Sciatic nerve (tissue), 2 donors: Measurements from ENCODE around the gene C3AR1. TPM values are rescaled to one million over a fixed set of nuclear protein-coding genes. Genes with fewer than 3 reads are reported as not detected.
A peak's percentile ranks its signal among the peaks of the same experiment; 100 is the strongest.
"Not testable (repeated sequence)": the region's sequence is repeated elsewhere in the genome, so short reads cannot be mapped to it uniquely, and the experiment has no call there.

ENCODE experiments used
- ATAC-seq: fragments of 200-7000 bp; cut with Tn5 transposase; one replicate; pipeline ENCODE4 v1.9.1; 2020; ENCODE audit warnings: mild to moderate bottlenecking, moderate library complexity
- DNase-seq: peaks from one replicate; pipeline ENCODE4 v3.0.0-alpha.2; 2020; ENCODE audit warnings: low spot score
- intact Hi-C: fragments of 100-400 bp; cut with DNase I; formaldehyde crosslinking; loops from one replicate; pipeline ENCODE4 v1.14.2; 2022
- total RNA-seq: library from RNA; stranded (reverse); fragmentation: NEBNext Ultra II Directional; extraction: Animal tissue kit (Norgen Biotek cat#: 25700); gene quantifications from one replicate; pipeline ENCODE4 v1.2.1, GENCODE V29; 2021
- donor health status: DM: no; HTN: no; CAD: no.
- donor health status: DM: no; HTN: no; CAD: no.

The C3AR1 gene
- total RNA-seq, 1 donor from 2014 or later = 21.8 TPM

GRCh38 chr12:8033153-8034044 lies 32.8 kb downstream of the C3AR1 start:
- DNase-seq (peak; percentile 83), ATAC-seq (peak; percentile 83)
- intact Hi-C loops = no loop called here

DNA sequence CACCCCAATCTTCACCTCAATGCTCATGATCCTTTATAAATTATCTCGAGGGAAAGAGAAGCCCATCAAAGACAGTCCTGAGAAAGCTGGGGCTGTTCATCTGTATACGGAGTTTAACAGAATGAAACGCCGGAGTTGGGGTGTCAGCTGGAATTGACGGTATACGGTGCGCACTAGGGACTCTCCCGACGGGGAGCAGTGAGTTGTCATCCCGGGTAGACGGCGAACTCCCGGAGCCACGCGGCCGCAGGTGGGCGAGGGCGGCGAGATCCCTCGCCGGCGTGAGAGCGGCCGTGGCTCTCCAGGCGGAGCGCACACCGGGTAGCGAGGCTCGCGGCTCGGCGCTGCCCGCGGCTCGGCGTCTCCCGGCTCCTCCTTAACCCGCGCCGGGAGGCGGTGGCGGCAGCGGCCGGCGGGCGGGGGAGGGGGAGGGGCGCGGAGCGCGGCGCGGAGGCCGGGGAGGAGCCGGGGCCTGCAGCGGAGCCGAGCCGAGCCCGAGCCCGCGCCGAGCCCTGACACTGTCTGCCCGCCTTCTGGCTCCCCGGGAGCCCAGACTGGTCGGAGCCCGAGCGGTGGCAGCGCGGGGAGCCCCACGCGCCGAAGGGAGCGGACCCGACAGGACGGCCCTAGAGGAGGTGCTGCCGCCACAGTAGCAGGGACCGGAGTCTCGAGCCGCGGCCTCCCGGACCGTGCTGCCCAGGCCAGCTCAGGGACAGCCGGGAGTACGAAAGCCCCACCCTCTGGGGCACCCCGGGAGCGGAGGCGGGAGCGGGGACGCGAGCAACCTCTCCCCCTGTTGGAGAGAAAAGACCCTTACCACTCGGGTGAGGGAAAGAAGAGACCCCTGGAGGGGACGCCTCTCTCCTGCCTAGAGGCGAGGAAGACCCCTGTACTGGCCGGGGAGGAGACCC lies 33.7 kb downstream of the C3AR1 start, which contains the start of gene FOXJ2:
Gene FOXJ2, plus strand, starts transcription at position 475 of the 911 bp plus-strand sequence. CDS start 7,117 bp downstream, outside the sequence.
- ATAC-seq (peak; percentile 87), DNase-seq (peak; percentile 91)
- intact Hi-C loops = no loop called here

- ATAC-seq (no peak), DNase-seq (no peak)
- intact Hi-C loops = no loop called here
Observed at GRCh38 chr12:8031872-8032241, 34.3 kb downstream of the C3AR1 start.

- ATAC-seq, intact Hi-C loops, DNase-seq: not testable (repeated sequence)
Observed at GRCh38 chr12:8031017-8031416, 35.1 kb downstream of the C3AR1 start.

DNA sequence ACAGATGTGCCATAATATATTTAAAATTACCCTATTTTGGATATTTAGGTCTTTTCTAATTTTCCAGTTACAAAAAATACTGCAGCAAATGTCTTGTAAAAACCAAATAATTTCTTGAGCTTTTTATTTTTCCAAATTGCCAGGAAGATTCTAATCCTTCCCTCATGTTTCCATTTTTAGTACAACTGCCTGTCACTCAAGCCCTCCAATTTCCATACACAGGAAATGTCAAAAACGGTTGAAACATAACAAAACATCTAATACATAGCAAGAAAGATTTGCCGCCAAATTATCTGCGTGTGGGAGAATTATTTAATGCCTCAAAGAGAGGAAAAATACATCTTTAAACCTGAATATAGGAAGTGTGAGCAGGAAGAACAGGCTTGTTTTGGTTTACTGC lies 36.0 kb downstream of the C3AR1 start:
- ATAC-seq = no peak
- DNase-seq = no peak
- intact Hi-C loops = no loop called here

DNA sequence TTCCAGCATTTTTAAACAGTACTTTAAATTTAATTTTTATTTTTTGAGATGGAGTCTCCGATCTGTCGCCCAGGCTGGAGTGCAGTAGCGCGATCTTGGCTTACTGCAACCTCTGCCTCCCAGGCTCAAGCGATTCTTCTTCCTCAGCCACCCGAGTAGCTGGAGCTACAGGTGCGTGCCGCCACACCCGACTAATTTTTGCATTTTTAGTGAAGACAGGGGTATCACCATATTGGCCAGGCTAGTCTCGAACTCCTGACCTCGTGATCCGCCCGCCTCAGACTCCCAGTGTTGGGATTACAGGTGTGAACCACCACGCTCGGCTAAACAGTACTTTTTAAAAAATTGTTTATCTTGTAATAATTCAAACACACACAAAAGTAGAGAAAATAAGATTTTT lies 37.9 kb downstream of the C3AR1 start:
- intact Hi-C loops = no loop called here
- no peak for DNase-seq
- ATAC-seq = no peak

DNA sequence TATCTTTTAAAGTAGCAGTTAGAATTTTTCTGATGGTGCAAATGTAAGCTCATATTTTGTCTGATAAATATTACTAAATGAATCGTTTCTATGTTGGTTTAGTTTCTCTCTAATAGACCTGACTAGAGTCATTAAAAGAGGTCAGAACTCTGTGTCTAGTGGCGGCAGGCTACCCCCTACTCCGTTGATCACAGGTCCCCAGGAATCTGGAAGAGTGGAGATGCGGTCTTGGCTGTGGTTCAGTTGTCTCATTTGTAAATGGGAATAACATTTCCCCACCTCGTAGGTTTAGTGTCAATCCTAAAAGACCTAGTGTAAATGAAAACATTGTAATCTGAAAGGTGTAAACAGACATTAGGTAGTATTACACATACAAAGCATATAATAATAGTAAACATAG lies 38.3 kb downstream of the C3AR1 start:
- DNase-seq = no peak
- intact Hi-C loops = no loop called here
- ATAC-seq = no peak

DNA sequence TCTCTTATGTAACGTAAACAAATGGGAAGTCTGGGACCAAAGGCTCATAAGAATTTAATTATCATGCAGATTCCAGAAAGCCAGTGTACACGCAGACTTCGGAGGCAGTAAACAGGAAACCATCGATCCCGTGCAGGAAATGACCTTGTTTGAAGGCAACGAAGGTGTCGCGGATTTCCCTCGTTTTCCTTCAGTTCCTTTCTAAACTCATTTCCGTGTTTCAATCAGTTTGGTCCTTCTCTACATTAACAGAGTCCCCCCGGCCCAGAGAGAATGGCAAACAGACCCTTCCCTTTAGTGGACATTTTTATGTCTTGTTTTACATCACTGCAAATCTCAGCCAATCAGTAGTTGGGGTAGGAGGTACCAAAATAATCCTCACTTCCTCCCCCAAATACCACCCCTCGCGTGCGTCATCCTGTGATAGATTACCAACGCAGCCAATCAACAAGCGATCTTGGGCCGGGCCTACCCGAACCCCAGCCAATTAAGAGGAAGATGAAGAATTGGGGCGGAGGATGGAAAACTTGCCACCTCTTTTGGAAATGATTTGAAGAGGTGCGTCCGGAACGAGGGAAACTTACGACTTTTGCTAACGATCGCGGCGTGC lies 39.8 kb downstream of the C3AR1 start:
- DNase-seq (peak; percentile 98), ATAC-seq (peak; percentile 99)
- intact Hi-C loops = no loop called here

DNA sequence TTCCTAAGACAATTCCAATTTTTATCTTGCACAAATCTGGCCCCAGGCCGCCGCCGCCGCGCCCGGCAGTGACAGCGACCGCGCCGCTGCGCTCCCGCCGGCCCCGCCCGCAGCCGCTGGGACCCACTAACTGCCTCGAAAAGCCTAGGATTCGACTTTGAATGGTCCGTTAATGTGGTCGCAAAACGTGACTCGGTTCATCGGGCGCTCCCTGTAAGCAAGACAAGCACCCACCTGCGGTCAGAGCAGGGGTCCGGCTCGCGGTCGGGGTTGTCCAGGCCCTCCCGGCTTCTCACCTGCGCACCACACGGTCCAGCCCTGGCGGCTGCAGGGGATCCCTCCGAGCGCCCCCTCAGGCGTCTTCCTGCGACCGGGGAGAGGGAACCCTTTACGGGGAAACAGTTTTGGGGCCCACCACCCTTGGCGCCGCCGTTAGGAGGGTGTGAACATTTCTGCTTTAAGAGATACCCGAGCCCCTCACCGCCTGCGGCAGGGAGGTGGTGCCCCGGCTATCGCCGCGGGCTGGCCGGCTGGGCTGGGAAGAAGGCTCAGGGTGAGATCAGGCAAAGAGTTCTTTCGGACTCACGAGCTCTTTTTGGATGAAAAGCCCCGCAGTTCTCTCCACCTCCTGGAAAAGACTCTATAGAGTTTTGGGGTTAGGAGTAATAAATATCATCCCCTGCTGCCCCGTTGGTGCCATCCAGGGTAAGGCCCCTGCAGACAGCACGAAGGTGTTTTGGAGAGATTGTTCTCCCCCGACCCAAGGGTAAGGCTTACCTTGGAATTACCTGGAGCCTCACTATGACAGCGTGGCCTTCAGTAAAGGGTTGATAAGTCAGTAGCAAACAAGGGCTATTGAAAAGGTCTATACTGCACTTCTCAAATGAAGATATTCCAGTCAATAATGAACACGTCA lies 47.2 kb downstream of the C3AR1 start:
- ATAC-seq = no peak
- DNase-seq = no peak
- intact Hi-C loops = no loop called here

DNA sequence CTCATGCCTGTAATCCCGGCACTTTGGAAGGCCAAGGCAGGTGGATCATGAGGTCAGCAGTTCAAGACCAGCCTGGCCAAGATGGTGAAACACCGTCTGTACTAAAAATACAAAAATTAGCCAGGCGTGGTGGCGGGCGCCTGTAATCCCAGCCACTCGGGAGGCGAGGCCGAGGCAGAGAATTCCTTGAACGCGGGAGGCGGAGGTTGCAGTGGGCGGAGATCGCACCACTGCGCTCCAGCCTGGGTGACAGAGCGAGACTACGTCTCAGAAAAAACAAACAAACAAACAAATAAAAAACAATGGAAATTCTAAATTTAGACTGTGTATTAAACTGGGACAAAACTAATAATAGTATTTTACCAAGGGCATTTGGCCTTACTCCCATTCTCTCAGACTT lies 47.9 kb downstream of the C3AR1 start:
- DNase-seq, intact Hi-C loops, ATAC-seq: not testable (repeated sequence)

DNA sequence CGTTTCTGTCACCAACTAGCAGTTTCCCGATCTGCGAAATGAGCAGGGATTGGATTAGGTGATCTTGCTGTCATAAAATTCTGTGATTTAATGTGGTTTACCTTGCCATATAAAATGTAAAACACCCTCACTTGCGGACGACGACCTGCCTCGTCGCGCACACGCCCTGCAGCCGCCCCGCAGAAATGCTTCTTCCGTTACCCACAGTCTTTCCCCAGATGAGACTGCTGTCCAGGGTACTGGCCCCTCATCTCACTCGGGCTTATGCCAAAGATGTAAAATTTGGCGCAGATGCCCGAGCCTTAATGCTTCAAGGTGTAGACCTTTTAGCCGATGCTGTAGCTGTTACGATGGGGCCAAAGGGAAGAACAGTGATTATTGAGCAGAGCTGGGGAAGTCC lies 51.3 kb downstream of the C3AR1 start:
- no peak for DNase-seq
- intact Hi-C loops = no loop called here
- no peak for ATAC-seq

- no peak for DNase-seq
- intact Hi-C loops = no loop called here
- ATAC-seq = no peak
Observed at GRCh38 chr12:8012651-8013309, 53.4 kb downstream of the C3AR1 start.

DNA sequence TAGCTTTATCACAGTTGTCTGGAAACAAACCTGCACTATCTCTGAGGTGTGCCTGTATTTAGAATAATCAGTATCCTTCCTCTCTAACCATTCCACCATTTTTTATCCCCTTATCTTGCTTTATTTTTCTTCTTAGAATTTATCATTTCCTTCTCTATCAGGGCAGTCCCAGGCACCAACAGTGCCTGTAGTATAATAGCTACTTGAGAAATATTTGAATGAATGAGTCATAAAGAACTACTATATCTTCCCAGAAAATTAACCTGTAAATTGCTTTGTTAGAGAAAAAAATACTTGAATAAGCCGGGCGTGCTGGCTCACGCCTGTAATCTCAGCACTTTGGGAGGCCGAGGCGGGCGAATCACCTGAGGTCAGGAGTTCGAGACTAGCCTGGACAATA lies 54.8 kb downstream of the C3AR1 start:
- ATAC-seq (no peak), DNase-seq (no peak)
- intact Hi-C loops = no loop called here

Other genes starting within 250 kb of the C3AR1 start
- 7.5 TPM for gene SLC2A14, start 193.4 kb downstream of the C3AR1 start, total RNA-seq
- gene SLC2A3, start 130.2 kb downstream of the C3AR1 start, total RNA-seq = 431 TPM
- 29.9 TPM for gene FOXJ2, start 33.6 kb downstream of the C3AR1 start, total RNA-seq
- gene NECAP1, start 15.9 kb upstream of the C3AR1 start, total RNA-seq = 34.8 TPM
- gene CLEC4A, start 57.3 kb upstream of the C3AR1 start, total RNA-seq = 4.6 TPM
- gene ZNF705A, start 90.7 kb upstream of the C3AR1 start, total RNA-seq = not detected
- gene FAM90A1, start 161.3 kb upstream of the C3AR1 start, total RNA-seq = not detected